Skin epidermis (tissue), 12 donors: ENCODE results near the gene C11orf98.
"Not testable (repeated sequence)": the region's sequence is repeated elsewhere in the genome, so short reads cannot be mapped to it uniquely, and the experiment has no call there.

Experiments
- H3K27ac ChIP-seq, 21 experiments: fragments of 200-600 bp; sonication (generic) in 11 of 21; one replicate each; pipeline ENCODE4 v1.5.0; 2020; ENCODE audit warnings: mild to moderate bottlenecking in 3 of 21, inconsistent platforms in 2 of 21, moderate library complexity in 2 of 21
- H3K4me3 ChIP-seq, 7 experiments: fragments of 200-600 bp; sonication (generic) in 2 of 7; one replicate each; pipeline ENCODE4 v1.5.0; 2020; ENCODE audit warnings: inconsistent platforms in 2 of 7, mild to moderate bottlenecking in 2 of 7, moderate library complexity in 1 of 7

C11orf98 gene

DNA sequence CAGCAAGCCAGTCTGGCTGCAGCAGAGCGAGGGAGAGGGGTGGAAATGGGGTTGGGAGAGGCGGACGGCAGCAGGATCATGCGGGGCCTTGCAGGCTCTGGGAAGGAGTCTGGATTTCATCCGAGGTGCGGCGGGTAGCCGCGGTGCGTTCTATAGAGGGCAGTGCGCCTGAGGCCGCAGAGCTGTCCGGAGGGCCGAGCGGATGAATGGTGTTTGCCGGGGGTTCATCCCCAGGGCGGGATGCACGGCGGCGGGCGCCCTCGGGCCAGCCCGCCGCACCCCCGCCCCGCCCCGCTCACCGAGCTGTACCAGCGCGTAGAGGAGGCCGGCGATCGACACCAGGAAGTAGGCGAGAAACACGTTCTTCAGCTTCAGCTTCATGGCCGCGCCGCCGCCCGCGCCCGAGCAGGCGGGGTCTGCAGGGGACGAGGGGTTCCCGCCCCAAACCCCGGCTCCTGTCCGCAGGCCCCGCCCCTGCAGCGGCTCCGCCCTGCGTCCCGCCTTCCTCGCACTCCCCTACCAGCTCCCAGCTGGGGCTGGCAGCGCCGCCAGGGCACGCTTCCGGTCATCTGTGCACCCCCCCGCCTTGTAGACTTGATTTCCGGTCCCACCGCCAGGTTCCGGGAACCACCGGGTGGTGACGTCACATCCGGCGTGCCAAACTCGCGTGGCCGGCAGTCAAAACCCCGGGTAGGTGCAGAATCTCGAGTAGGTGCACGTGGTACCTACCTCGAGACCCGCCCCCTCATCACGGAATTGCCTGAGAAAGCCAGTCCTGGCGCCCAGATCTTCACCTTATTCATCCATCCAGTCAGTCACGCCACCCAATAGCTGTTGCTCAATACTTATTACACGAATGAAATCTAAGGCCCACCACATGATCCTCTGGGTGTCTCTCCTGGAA, 43.2 kb downstream of the C11orf98 start, which contains the start of gene B3GAT3:
TSS of gene B3GAT3 (minus strand) at position 420 of the 904 bp plus-strand sequence. CDS start at position 381, 39 bp downstream.
- H3K4me3 ChIP-seq = peak within 1 kb of the TSS; percentile 49 to 88 (median 75)

GRCh38 chr11:62621027-62621566, 43.9 kb downstream of the C11orf98 start:
- peak overlapping the region; percentile 49 to 88 (median 75) for H3K4me3 ChIP-seq
- H3K27ac ChIP-seq = peak overlapping the region; percentile 23 to 98 (median 91)

More for the DNA sequence above, 43.2 kb downstream of the C11orf98 start, which contains the start of gene B3GAT3:
- peak within 1 kb of the TSS; percentile 23 to 98 (median 91) for H3K27ac ChIP-seq

DNA sequence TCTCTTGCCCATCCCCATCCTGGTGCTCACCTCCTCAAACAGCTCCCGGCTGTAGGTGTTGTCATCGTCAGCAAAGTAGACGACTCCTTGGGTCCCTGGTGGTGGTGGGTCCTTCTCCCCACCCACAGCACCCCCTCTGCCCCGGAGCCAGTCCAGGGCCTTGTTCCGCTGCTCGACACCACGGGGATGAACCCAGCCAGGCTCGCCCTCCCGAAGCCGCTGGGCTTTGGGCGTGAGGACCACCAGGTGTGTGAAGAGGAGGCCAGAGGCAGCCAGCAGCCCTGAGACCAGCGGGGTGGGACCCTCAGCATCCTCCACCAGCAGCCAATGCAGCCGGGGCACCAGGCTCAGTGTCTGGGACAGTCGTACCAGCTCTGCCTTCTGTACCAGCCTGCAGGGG, 48.1 kb downstream of the C11orf98 start:
- H3K27ac ChIP-seq, H3K4me3 ChIP-seq: not testable (repeated sequence)

GRCh38 chr11:62615521-62615920, 49.5 kb downstream of the C11orf98 start:
- Histone ChIP-seq H3K27ac (peak overlapping the region in 2 of 21 experiments; percentile 5 to 11), H3K4me3 (no peak overlapping the region)

DNA sequence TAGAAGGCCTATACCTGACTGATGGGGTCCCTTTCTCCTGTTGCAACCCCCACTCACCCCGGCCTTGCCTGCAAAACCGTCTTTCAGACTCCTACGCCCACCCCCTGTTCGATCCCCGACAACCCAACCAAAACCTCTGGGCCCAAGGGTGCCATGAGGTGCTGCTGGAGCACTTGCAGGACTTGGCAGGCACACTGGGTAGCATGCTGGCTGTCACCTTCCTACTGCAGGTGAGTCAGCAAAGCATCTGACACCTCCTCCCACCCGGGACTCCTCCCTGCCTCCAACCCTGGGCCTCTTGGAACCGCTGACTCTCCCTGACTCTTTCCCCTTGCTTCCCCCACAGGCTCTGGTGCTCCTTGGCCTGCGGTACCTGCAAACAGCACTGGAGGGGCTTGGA, 50.7 kb downstream of the C11orf98 start:
- Histone ChIP-seq H3K27ac (peak overlapping the region in 11 of 21 experiments; percentile 16 to 99 (median 97)), H3K4me3 (no peak overlapping the region)

DNA sequence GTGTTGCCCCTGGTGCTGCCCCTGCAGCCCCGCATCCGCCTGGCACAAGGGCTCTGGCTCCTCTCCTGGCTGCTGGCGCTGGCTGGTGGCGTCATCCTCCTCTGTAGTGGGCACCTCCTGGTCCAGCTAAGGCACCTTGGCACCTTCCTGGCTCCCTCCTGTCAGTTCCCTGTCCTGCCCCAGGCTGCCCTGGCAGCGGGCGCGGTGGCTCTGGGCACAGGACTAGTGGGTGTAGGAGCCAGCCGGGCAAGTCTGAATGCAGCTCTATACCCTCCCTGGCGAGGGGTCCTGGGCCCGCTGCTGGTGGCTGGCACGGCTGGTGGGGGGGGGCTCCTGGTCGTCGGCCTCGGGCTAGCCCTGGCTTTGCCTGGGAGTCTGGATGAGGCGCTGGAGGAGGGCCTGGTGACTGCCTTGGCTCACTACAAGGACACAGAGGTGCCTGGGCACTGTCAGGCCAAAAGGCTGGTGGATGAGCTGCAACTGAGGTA, 51.7 kb downstream of the C11orf98 start:
- Histone ChIP-seq H3K4me3 (peak overlapping the region in 6 of 7 experiments; percentile 62 to 87 (median 74)), H3K27ac (peak overlapping the region in 20 of 21 experiments; percentile 88 to 99 (median 96))
